ENCODE data around the gene SOCS3. TPM values are rescaled to one million over a fixed set of nuclear protein-coding genes. Genes with fewer than 3 reads are reported as not detected.

The SOCS3 gene
- total RNA-seq, 2 donors from 2014 or later = 19.7 to 29.4 TPM

DNA sequence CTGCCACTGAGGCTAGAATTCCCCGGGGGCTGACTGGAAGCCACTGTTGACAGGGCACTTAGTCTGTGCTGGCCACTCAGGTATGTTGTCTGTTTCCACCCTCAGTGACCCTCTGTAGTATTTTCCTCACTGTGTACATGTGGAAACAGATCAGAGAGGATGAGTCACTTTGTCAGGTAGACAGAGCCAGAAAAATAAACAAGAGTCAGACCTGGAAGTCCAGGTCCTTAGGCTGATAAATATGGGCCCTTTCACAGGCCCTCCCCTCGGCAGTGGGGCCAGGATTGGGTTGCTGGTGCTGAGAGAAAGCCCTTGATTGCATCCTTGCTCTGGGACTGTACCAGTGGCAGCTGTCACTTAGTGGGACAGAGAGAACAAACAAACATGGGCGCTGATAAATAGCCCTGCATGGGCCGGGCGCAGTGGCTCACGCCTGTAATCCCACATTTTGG is 39.8 kb upstream of the SOCS3 start:
- Histone ChIP-seq H3K36me3 (peaks cover 58% of the 10 kb centered on the region), H3K27ac (no peak overlapping the region), H3K4me1 (no peaks in the 10 kb centered on the region), H3K9ac (ENCODE audit: low read depth in 2 of 2, low read length in 2 of 2) (no peak overlapping the region), H3K9me3 (no peaks in the 10 kb centered on the region), H3K4me3 (no peak overlapping the region), H3K27me3 (no peaks in the 10 kb centered on the region)
- TF ChIP-seq, protein P1, sequence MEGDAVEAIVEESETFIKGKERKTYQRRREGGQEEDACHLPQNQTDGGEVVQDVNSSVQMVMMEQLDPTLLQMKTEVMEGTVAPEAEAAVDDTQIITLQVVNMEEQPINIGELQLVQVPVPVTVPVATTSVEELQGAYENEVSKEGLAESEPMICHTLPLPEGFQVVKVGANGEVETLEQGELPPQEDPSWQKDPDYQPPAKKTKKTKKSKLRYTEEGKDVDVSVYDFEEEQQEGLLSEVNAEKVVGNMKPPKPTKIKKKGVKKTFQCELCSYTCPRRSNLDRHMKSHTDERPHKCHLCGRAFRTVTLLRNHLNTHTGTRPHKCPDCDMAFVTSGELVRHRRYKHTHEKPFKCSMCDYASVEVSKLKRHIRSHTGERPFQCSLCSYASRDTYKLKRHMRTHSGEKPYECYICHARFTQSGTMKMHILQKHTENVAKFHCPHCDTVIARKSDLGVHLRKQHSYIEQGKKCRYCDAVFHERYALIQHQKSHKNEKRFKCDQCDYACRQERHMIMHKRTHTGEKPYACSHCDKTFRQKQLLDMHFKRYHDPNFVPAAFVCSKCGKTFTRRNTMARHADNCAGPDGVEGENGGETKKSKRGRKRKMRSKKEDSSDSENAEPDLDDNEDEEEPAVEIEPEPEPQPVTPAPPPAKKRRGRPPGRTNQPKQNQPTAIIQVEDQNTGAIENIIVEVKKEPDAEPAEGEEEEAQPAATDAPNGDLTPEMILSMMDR (IDR thresholded peaks at IDR 0.05) = no peak
- DNase-seq = no peak
- intact Hi-C loops (cut with DNase I) = no loop called here

GRCh38 chr17:78399028-78399692 is 39.3 kb upstream of the SOCS3 start:
- Histone ChIP-seq H3K27me3 (no peaks in the 10 kb centered on the region), H3K9ac (ENCODE audit: low read depth in 2 of 2, low read length in 2 of 2) (no peak overlapping the region), H3K36me3 (peaks cover 53% of the 10 kb centered on the region), H3K27ac (no peak overlapping the region), H3K9me3 (no peaks in the 10 kb centered on the region), H3K4me1 (no peaks in the 10 kb centered on the region), H3K4me3 (no peak overlapping the region)
- TF ChIP-seq, protein P1 (IDR thresholded peaks at IDR 0.05) = no peak
- intact Hi-C loops (cut with DNase I) = no loop called here
- DNase-seq = no peak

DNA sequence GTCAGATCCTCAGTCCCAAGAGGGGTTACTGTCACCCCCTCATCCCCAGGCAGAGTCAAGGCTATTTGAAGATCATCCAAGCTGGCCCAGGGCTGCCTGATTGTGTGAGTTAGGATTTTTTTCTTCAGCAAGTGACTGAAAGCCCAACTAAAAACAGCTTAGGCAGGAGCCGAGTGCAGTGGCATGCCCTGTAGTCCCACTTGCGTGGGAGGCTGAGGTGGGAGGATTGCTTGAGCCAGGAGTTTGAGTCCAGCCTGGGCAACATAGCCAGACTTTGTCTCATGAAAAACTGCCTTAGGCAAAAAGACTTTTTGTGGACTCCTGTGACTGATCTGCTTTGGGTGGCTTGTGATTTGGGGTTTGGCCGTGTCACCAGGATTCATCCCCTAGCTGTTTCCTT is 38.5 kb upstream of the SOCS3 start:
- TF ChIP-seq, protein P1 (IDR thresholded peaks at IDR 0.05) = no peak
- Histone ChIP-seq H3K36me3 (peaks cover 45% of the 10 kb centered on the region), H3K4me3 (no peak overlapping the region), H3K27ac (no peak overlapping the region), H3K4me1 (no peaks in the 10 kb centered on the region), H3K27me3 (no peaks in the 10 kb centered on the region), H3K9ac (ENCODE audit: low read depth in 2 of 2, low read length in 2 of 2) (no peak overlapping the region), H3K9me3 (no peaks in the 10 kb centered on the region)
- intact Hi-C loops (cut with DNase I) = no loop called here
- no peak for DNase-seq

GRCh38 chr17:78397681-78398101 is 37.8 kb upstream of the SOCS3 start:
- Histone ChIP-seq H3K9me3 (no peaks in the 10 kb centered on the region), H3K36me3 (peaks cover 38% of the 10 kb centered on the region), H3K27ac (no peak overlapping the region), H3K27me3 (no peaks in the 10 kb centered on the region), H3K4me1 (no peaks in the 10 kb centered on the region), H3K4me3 (no peak overlapping the region), H3K9ac (ENCODE audit: low read depth in 2 of 2, low read length in 2 of 2) (no peak overlapping the region)
- TF ChIP-seq, protein P1 (IDR thresholded peaks at IDR 0.05) = no peak
- no peak for DNase-seq
- intact Hi-C loops (cut with DNase I) = no loop called here

- Histone ChIP-seq H3K36me3 (peaks cover 38% of the 10 kb centered on the region), H3K9me3 (no peaks in the 10 kb centered on the region), H3K4me3 (no peak overlapping the region), H3K27ac (no peak overlapping the region), H3K9ac (ENCODE audit: low read depth in 2 of 2, low read length in 2 of 2) (no peak overlapping the region), H3K27me3 (no peaks in the 10 kb centered on the region), H3K4me1 (no peaks in the 10 kb centered on the region)
- no peak for DNase-seq
- TF ChIP-seq, protein P1 (IDR thresholded peaks at IDR 0.05) = no peak
- intact Hi-C loops (cut with DNase I) = no loop called here
Observed at GRCh38 chr17:78396441-78397337, 36.8 kb upstream of the SOCS3 start.
